Stimulated activated CD4-positive, alpha-beta T cell treated with anti-CD3 and anti-CD28 coated beads, Interleukin-2, amount 100 ng/mL, for 24 hours (primary cell): ENCODE results near the gene PROKR2.

Source experiments
- DNase-seq, 2 donors: peaks; one replicate each; pipeline ENCODE4 v3.0.0-alpha.2; 2020

The PROKR2 gene

GRCh38 chr20:5279661-5280060 is 37.1 kb downstream of the PROKR2 start:
- DNase-seq = no peak

- DNase-seq = no peak
Observed at GRCh38 chr20:5272268-5272667, 44.5 kb downstream of the PROKR2 start.

- DNase-seq = no peak
Observed at GRCh38 chr20:5270603-5271002, 46.2 kb downstream of the PROKR2 start.

GRCh38 chr20:5268449-5268848 is 48.3 kb downstream of the PROKR2 start:
- DNase-seq = no peak

GRCh38 chr20:5267092-5267491 is 49.7 kb downstream of the PROKR2 start:
- DNase-seq = no peak
